Measurements from ENCODE around the gene DOCK4. TPM values are rescaled to one million over a fixed set of nuclear protein-coding genes. Genes with fewer than 3 reads are reported as not detected.

Gene DOCK4
- total and polyA plus RNA-seq, 3 donors from 2014 or later, result 5.4 to 17.1 (median 12.4) TPM

- no peak for DNase-seq
- 68 to 80% methylated on average over 2 of the region's 2 CpGs for WGBS, 2 donors
- H3K9me3 ChIP-seq, result no peaks in the 10 kb centered on the region
- no peaks in the 10 kb centered on the region for H3K27me3 ChIP-seq
- no peak overlapping the region for H3K27ac ChIP-seq
- no peak for TF ChIP-seq POLR2A (IDR thresholded peaks at IDR 0.05)
- TF ChIP-seq CTCF (IDR thresholded peaks at IDR 0.05), result no peak
- no peaks in the 10 kb centered on the region for H3K4me1 ChIP-seq
- intact Hi-C loops (cut with DNase I; ENCODE audit: low total_unique reads), result no loop called here
- no peak overlapping the region for H3K4me3 ChIP-seq
- no peaks in the 10 kb centered on the region for H3K36me3 ChIP-seq (ENCODE audit: low read depth, missing control alignments)
Observed at GRCh38 chr7:112067200-112067599, 139.0 kb downstream of the DOCK4 start.

- intact Hi-C loops (cut with DNase I; ENCODE audit: low total_unique reads), result no loop called here
- Histone ChIP-seq H3K27ac (no peak overlapping the region), H3K4me3 (no peak overlapping the region), H3K9me3 (no peaks in the 10 kb centered on the region), H3K36me3 (ENCODE audit: low read depth, missing control alignments) (no peaks in the 10 kb centered on the region), H3K4me1 (no peaks in the 10 kb centered on the region), H3K27me3 (no peaks in the 10 kb centered on the region)
- TF ChIP-seq POLR2A (IDR thresholded peaks at IDR 0.05) (no peak), CTCF (IDR thresholded peaks at IDR 0.05) (no peak)
- DNase-seq, result no peak
- 83 to 90% methylated on average over 1 of the region's 1 CpG for WGBS, 2 donors
Observed at GRCh38 chr7:112065758-112066157, 140.4 kb downstream of the DOCK4 start.

- intact Hi-C loops (cut with DNase I; ENCODE audit: low total_unique reads), result no loop called here
- 92 to 93% methylated on average over 5 of the region's 5 CpGs for WGBS, 2 donors
Observed at GRCh38 chr7:112064627-112065385, 141.4 kb downstream of the DOCK4 start.

GRCh38 chr7:112063974-112064373 lies 142.2 kb downstream of the DOCK4 start:
- no peaks in the 10 kb centered on the region for H3K27me3 ChIP-seq
- no peak overlapping the region for H3K4me3 ChIP-seq
- no peaks in the 10 kb centered on the region for H3K4me1 ChIP-seq
- intact Hi-C loops (cut with DNase I; ENCODE audit: low total_unique reads), result no loop called here
- no peak overlapping the region for H3K27ac ChIP-seq
- DNase-seq, result no peak
- no peaks in the 10 kb centered on the region for H3K36me3 ChIP-seq (ENCODE audit: low read depth, missing control alignments)
- WGBS, 2 donors, result 96 to 98% methylated on average over 2 of the region's 2 CpGs
- no peak for TF ChIP-seq CTCF (IDR thresholded peaks at IDR 0.05)
- no peak for TF ChIP-seq POLR2A (IDR thresholded peaks at IDR 0.05)
- H3K9me3 ChIP-seq, result no peaks in the 10 kb centered on the region

More at GRCh38 chr7:112064627-112065385, 141.4 kb downstream of the DOCK4 start:
- H3K36me3 ChIP-seq (ENCODE audit: low read depth, missing control alignments), result no peaks in the 10 kb centered on the region
- TF ChIP-seq POLR2A (IDR thresholded peaks at IDR 0.05), result no peak
- no peak for TF ChIP-seq CTCF (IDR thresholded peaks at IDR 0.05)
- no peaks in the 10 kb centered on the region for H3K4me1 ChIP-seq
- H3K27ac ChIP-seq, result no peak overlapping the region
- H3K27me3 ChIP-seq, result no peaks in the 10 kb centered on the region
- no peaks in the 10 kb centered on the region for H3K9me3 ChIP-seq
- DNase-seq, result no peak
- no peak overlapping the region for H3K4me3 ChIP-seq

- Histone ChIP-seq H3K27ac (no peak overlapping the region), H3K9me3 (no peaks in the 10 kb centered on the region), H3K4me3 (no peak overlapping the region), H3K27me3 (no peaks in the 10 kb centered on the region), H3K4me1 (no peaks in the 10 kb centered on the region), H3K36me3 (ENCODE audit: low read depth, missing control alignments) (no peaks in the 10 kb centered on the region)
- TF ChIP-seq POLR2A (IDR thresholded peaks at IDR 0.05) (no peak), CTCF (IDR thresholded peaks at IDR 0.05) (no peak)
- DNase-seq, result no peak
- intact Hi-C loops (cut with DNase I; ENCODE audit: low total_unique reads), result no loop called here
- 92 to 93% methylated on average over 3 of the region's 3 CpGs for WGBS, 2 donors
Observed at GRCh38 chr7:112061051-112061450, 145.1 kb downstream of the DOCK4 start.

Data from testis (tissue), 3 donors.